ENCODE results near the gene CDH12.

The CDH12 gene

DNA sequence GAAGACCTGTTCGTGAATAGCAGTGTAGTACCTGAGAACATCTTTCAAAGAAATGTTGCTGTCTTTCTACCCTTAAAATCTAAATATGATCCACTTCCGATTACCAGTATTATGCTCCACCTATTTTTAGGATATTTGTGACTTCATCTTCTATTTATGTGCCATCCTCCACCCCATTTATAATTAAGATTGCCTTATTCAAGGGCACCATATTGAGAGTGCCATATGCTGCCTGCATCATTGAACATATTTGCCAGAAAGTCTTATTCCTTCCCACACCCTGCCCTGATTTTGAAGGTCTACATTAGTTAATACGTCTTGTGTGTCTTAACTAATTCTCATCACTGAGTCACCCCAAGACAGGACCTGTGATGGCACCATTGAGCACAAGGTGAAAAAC is 1076.7 kb downstream of the CDH12 start:
- Histone ChIP-seq H3K4me1 (ENCODE audit: low read depth, poor library complexity, severe bottlenecking) (no peaks in the 10 kb centered on the region), H2AFZ (ENCODE audit: low read depth) (no peak overlapping the region), H3K36me3 (ENCODE audit: insufficient read depth) (no peaks in the 10 kb centered on the region), H3K79me2 (ENCODE audit: insufficient read depth, low read depth) (no peaks in the 10 kb centered on the region), H3K27ac (no peak overlapping the region), H3K27me3 (ENCODE audit: insufficient read depth, low read depth) (no peaks in the 10 kb centered on the region), H3K4me3 (IDR thresholded peaks at IDR 0.05; ENCODE audit: insufficient read depth, low read depth, low read length) (no peak overlapping the region), H4K20me1 (ENCODE audit: insufficient read depth) (no peaks in the 10 kb centered on the region), H3K4me2 (no peak overlapping the region), H3K9ac (no peak overlapping the region)
- TF ChIP-seq, protein P1, sequence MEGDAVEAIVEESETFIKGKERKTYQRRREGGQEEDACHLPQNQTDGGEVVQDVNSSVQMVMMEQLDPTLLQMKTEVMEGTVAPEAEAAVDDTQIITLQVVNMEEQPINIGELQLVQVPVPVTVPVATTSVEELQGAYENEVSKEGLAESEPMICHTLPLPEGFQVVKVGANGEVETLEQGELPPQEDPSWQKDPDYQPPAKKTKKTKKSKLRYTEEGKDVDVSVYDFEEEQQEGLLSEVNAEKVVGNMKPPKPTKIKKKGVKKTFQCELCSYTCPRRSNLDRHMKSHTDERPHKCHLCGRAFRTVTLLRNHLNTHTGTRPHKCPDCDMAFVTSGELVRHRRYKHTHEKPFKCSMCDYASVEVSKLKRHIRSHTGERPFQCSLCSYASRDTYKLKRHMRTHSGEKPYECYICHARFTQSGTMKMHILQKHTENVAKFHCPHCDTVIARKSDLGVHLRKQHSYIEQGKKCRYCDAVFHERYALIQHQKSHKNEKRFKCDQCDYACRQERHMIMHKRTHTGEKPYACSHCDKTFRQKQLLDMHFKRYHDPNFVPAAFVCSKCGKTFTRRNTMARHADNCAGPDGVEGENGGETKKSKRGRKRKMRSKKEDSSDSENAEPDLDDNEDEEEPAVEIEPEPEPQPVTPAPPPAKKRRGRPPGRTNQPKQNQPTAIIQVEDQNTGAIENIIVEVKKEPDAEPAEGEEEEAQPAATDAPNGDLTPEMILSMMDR (conservative IDR thresholded peaks at IDR 0.05; ENCODE audit: low read depth, low read length), result no peak

DNA sequence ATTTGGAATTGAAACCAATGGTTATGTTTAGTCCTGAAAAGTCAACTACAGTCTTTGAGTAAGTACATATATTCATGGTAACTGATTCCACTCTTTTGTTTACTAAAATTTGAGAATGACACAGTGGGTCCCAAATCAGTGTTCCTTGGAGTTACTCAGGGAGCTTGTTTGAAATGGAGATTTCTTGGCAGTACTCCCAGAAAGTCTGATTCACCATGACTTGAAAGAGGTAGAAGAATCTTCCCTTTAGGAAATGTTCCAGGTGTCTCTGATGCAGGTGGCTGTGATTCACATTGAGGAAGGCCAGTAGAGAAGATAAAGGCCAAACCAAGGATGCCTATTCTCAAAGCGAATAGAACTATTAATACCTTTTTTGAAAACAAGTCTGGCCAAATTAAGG is 1078.3 kb downstream of the CDH12 start:
- TF ChIP-seq, protein P1 (conservative IDR thresholded peaks at IDR 0.05; ENCODE audit: low read depth, low read length), result no peak
- Histone ChIP-seq H3K4me2 (no peak overlapping the region), H3K27ac (no peak overlapping the region), H2AFZ (ENCODE audit: low read depth) (no peak overlapping the region), H3K79me2 (ENCODE audit: insufficient read depth, low read depth) (no peaks in the 10 kb centered on the region), H3K9ac (no peak overlapping the region), H3K27me3 (ENCODE audit: insufficient read depth, low read depth) (no peaks in the 10 kb centered on the region), H3K4me1 (ENCODE audit: low read depth, poor library complexity, severe bottlenecking) (no peaks in the 10 kb centered on the region), H4K20me1 (ENCODE audit: insufficient read depth) (no peaks in the 10 kb centered on the region), H3K36me3 (ENCODE audit: insufficient read depth) (no peaks in the 10 kb centered on the region), H3K4me3 (IDR thresholded peaks at IDR 0.05; ENCODE audit: insufficient read depth, low read depth, low read length) (no peak overlapping the region)

DNA sequence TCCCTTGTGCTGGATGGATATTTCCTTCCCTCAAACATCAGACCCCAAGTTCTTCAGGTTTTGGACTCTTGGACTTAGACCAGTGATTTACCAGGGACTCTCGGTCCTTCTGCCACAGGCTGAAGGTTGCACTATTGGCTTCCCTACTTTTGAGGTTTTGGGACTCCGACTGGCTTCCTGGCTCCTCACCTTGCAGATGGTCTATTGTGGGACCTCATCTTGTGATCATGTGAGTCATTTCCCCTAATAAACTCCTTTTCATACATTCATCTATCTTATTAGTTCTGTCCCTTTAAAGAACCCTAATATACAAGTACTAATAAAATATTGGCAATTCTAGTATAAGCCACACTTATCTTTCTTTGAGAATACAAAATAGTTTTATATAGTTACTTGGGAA is 1078.9 kb downstream of the CDH12 start:
- TF ChIP-seq, protein P1 (conservative IDR thresholded peaks at IDR 0.05; ENCODE audit: low read depth, low read length), result no peak
- no peak overlapping the region for H3K27ac ChIP-seq
- no peaks in the 10 kb centered on the region for H3K36me3 ChIP-seq (ENCODE audit: insufficient read depth)
- no peak overlapping the region for H3K4me2 ChIP-seq
- H3K79me2 ChIP-seq (ENCODE audit: insufficient read depth, low read depth), result no peaks in the 10 kb centered on the region
- no peak overlapping the region for H3K4me3 ChIP-seq (IDR thresholded peaks at IDR 0.05; ENCODE audit: insufficient read depth, low read depth, low read length)
- H4K20me1 ChIP-seq (ENCODE audit: insufficient read depth), result no peaks in the 10 kb centered on the region
- no peaks in the 10 kb centered on the region for H3K27me3 ChIP-seq (ENCODE audit: insufficient read depth, low read depth)
- no peak overlapping the region for H2AFZ ChIP-seq (ENCODE audit: low read depth)
- H3K4me1 ChIP-seq (ENCODE audit: low read depth, poor library complexity, severe bottlenecking), result no peaks in the 10 kb centered on the region
- H3K9ac ChIP-seq, result no peak overlapping the region

DNA sequence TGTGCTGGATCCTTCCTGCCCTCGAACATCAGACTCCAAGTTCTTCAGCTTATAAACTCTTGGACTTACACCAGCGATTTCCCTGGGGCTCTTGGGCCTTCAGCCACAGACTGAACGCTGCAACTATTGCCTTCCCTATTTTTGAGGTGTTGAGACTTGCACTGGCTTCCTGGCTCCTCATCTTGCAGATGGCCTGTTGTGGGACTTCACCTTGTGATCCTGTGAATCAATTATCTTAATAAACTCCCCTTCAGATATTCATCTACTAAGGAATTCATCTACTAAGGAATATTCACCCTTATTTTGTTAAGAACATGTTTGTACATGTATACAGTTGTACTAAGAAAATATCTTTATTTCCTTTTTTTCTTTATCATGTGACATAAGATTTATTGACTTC is 1079.7 kb downstream of the CDH12 start:
- Histone ChIP-seq H3K27me3 (ENCODE audit: insufficient read depth, low read depth) (no peaks in the 10 kb centered on the region), H3K27ac (no peak overlapping the region)

More for the DNA sequence above, 1079.7 kb downstream of the CDH12 start:
- Histone ChIP-seq H3K4me1 (ENCODE audit: low read depth, poor library complexity, severe bottlenecking) (no peaks in the 10 kb centered on the region), H4K20me1 (ENCODE audit: insufficient read depth) (no peaks in the 10 kb centered on the region), H3K4me2 (no peak overlapping the region), H3K9ac (no peak overlapping the region), H3K79me2 (ENCODE audit: insufficient read depth, low read depth) (no peaks in the 10 kb centered on the region), H3K36me3 (ENCODE audit: insufficient read depth) (no peaks in the 10 kb centered on the region), H2AFZ (ENCODE audit: low read depth) (no peak overlapping the region), H3K4me3 (IDR thresholded peaks at IDR 0.05; ENCODE audit: insufficient read depth, low read depth, low read length) (no peak overlapping the region)
- TF ChIP-seq, protein P1 (conservative IDR thresholded peaks at IDR 0.05; ENCODE audit: low read depth, low read length), result no peak

All from KMS-11 (cell line).